ENCODE results near the gene MPPE1. TPM values are rescaled to one million over a fixed set of nuclear protein-coding genes. Genes with fewer than 3 reads are reported as not detected.
A peak's percentile ranks its signal among the peaks of the same experiment; 100 is the strongest.

MPPE1 gene
- total and polyA plus RNA-seq, 9 of the 15 experiments (the other 6 are each of a cell fraction or from before 2014, with no cell fraction given), result 10.7 to 19.5 (median 13.3) TPM

DNA sequence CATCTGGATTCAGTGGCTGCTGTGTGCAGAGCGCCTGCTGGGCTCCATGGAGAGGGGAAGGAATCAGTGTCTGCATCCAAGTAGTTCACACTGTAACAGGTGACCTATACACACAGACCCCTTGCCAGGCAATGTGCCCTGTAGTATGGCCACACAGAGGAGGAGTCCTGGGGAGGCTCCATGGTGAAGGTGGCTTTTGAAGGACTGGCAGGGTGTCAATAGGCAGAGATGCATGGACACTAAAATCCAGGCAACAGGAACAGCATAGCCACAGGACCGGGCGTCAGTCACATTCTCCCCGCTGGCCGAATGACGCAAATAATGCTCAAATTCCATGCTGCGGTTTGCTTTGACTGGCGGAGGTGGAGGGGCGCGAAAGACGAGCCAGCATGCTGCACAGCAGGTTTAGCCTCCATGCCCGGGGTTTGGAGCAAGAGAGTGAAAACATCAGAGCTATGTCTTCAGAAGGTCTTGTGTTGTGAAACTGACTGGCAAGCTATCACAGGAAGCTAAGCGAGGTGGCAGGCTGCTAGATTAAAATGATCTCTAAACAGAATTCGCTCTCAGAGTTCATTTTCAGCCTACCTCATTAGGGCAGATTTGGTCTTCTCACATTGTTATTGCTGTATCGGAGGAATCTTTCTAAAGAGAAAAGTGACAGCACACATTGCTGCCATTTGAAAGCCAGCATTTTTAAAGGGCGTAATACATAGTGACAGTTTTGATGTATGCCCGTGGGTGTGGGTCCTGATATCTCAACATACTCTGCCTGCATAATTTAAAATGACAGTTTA, 58.1 kb downstream of the MPPE1 start (continued):
- peak; percentile 65 for TF ChIP-seq ATF7 (IDR thresholded peaks at IDR 0.05)
- TF ChIP-seq HCFC1 (IDR thresholded peaks at IDR 0.05; ENCODE audit: low read depth, low read length), result no peak
- peak in 1 of 2 experiments; percentile 21; a peak in 1 of 4 replicates for TF ChIP-seq FOXK2 (conservative IDR thresholded peaks at IDR 0.05 in 1 of 2, IDR thresholded peaks at IDR 0.05 in 1 of 2; ENCODE audit: low read depth in 2 of 2)
- TF ChIP-seq, protein P1, sequence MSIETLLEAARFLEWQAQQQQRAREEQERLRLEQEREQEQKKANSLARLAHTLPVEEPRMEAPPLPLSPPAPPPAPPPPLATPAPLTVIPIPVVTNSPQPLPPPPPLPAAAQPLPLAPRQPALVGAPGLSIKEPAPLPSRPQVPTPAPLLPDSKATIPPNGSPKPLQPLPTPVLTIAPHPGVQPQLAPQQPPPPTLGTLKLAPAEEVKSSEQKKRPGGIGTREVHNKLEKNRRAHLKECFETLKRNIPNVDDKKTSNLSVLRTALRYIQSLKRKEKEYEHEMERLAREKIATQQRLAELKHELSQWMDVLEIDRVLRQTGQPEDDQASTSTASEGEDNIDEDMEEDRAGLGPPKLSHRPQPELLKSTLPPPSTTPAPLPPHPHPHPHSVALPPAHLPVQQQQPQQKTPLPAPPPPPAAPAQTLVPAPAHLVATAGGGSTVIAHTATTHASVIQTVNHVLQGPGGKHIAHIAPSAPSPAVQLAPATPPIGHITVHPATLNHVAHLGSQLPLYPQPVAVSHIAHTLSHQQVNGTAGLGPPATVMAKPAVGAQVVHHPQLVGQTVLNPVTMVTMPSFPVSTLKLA (conservative IDR thresholded peaks at IDR 0.05), result peak; percentile 35 to 52; a peak in 2 of 4 replicates
- no peak for TF ChIP-seq KLF10 (CRISPR knock-in tag; IDR thresholded peaks at IDR 0.05)
- peak; percentile 66 for TF ChIP-seq NEUROD1 (IDR thresholded peaks at IDR 0.05; ENCODE audit: borderline replicate concordance, low read depth, low read length, partially characterized antibody)
- no peak for TF ChIP-seq ZNF217 (CRISPR knock-in tag; IDR thresholded peaks at IDR 0.05)
- no peak for TF ChIP-seq NONO (IDR thresholded peaks at IDR 0.05; ENCODE audit: low read depth in 2 of 2, low read length in 1 of 2)
- no peak for TF ChIP-seq RBM17 (IDR thresholded peaks at IDR 0.05; ENCODE audit: borderline replicate concordance, low read depth, low read length)
- no peak for TF ChIP-seq KLF16 (IDR thresholded peaks at IDR 0.05)
- peak; percentile 69 for TF ChIP-seq POLR2G (IDR thresholded peaks at IDR 0.05; ENCODE audit: low read depth, low read length)
- no peak for TF ChIP-seq LCOR (CRISPR knock-in tag; IDR thresholded peaks at IDR 0.05)
- peak in 1 of 2 experiments; percentile 54; a peak in 1 of 4 replicates for TF ChIP-seq HDAC1 (IDR thresholded peaks at IDR 0.05)
- 0 out of 2 replicates have a peak, but pooled peaks have one; percentile 15 for TF ChIP-seq BACH1 (tag; IDR thresholded peaks at IDR 0.05)
- TF ChIP-seq ATF1 (CRISPR knock-in tag; IDR thresholded peaks at IDR 0.05), result no peak
- TF ChIP-seq ATF1 (tag; IDR thresholded peaks at IDR 0.05), result peak; percentile 67
- TF ChIP-seq TAL1 (IDR thresholded peaks at IDR 0.05), result no peak
- no peak for TF ChIP-seq IRF2 (CRISPR knock-in tag; IDR thresholded peaks at IDR 0.05)
- no peak for TF ChIP-seq MAFF (IDR thresholded peaks at IDR 0.05; ENCODE audit: low read length)
- no peak for TF ChIP-seq CCAR2 (IDR thresholded peaks at IDR 0.05; ENCODE audit: low read depth, low read length)
- peak; percentile 14; the same call in 1 of the 2 replicates for TF ChIP-seq EP300 (IDR thresholded peaks at IDR 0.05; ENCODE audit: low read length)
- TF ChIP-seq ZNF224 (CRISPR knock-in tag; IDR thresholded peaks at IDR 0.05), result no peak
- TF ChIP-seq KDM5B (IDR thresholded peaks at IDR 0.05; ENCODE audit: insufficient replicate concordance, low read depth, low read length), result peak; percentile 48
- TF ChIP-seq, protein P2, sequence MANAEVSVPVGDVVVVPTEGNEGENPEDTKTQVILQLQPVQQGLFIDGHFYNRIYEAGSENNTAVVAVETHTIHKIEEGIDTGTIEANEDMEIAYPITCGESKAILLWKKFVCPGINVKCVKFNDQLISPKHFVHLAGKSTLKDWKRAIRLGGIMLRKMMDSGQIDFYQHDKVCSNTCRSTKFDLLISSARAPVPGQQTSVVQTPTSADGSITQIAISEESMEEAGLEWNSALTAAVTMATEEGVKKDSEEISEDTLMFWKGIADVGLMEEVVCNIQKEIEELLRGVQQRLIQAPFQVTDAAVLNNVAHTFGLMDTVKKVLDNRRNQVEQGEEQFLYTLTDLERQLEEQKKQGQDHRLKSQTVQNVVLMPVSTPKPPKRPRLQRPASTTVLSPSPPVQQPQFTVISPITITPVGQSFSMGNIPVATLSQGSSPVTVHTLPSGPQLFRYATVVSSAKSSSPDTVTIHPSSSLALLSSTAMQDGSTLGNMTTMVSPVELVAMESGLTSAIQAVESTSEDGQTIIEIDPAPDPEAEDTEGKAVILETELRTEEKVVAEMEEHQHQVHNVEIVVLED (CRISPR knock-in tag; IDR thresholded peaks at IDR 0.05), result no peak
- TF ChIP-seq SIRT6 (IDR thresholded peaks at IDR 0.05; ENCODE audit: low read depth, low read length), result no peak
- TF ChIP-seq, protein P3, sequence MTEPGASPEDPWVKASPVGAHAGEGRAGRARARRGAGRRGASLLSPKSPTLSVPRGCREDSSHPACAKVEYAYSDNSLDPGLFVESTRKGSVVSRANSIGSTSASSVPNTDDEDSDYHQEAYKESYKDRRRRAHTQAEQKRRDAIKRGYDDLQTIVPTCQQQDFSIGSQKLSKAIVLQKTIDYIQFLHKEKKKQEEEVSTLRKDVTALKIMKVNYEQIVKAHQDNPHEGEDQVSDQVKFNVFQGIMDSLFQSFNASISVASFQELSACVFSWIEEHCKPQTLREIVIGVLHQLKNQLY (CRISPR knock-in tag; conservative IDR thresholded peaks at IDR 0.05), result no peak
